Measurements from ENCODE around the gene CD209. TPM values are rescaled to one million over a fixed set of nuclear protein-coding genes. Genes with fewer than 3 reads are reported as not detected.

Gene CD209
- total RNA-seq, 2 donors from 2014 or later: not detected

Other genes with a start within 250 kb of the CD209 start
- 10 to 100 TPM in 1 of 2 donors, under 1 TPM in 1; 0.59 to 11.1 TPM for gene ZNF358, start 231.4 kb downstream of the CD209 start, total RNA-seq
- 10 to 100 TPM; 10.3 to 11.0 TPM for gene MCOLN1, start 224.9 kb downstream of the CD209 start, total RNA-seq
- gene PNPLA6, start 211.8 kb downstream of the CD209 start, total RNA-seq: 100 to 1,000 TPM; 102 to 138 TPM
- under 1 TPM; 0.07 to 0.80 TPM for gene CAMSAP3, start 151.7 kb downstream of the CD209 start, total RNA-seq
- gene XAB2, start 118.0 kb downstream of the CD209 start, total RNA-seq: 10 to 100 TPM; 46.4 to 65.6 TPM
- gene PET100, start 117.7 kb downstream of the CD209 start, total RNA-seq: 100 to 1,000 TPM; 101 to 108 TPM
- gene PCP2, start 113.8 kb downstream of the CD209 start, total RNA-seq: 1 to 10 TPM; 1.8 to 4.2 TPM
- 100 to 1,000 TPM; 103 to 111 TPM for gene STXBP2, start 110.4 kb downstream of the CD209 start, total RNA-seq
- gene RETN, start 78.5 kb downstream of the CD209 start, total RNA-seq: not detected
- gene MCEMP1, start 70.4 kb downstream of the CD209 start, total RNA-seq: not detected
- 10 to 100 TPM; 58.9 to 84.4 TPM for gene TRAPPC5, start 66.7 kb downstream of the CD209 start, total RNA-seq
- under 1 TPM; 0.56 to 0.57 TPM for gene FCER2, start 45.4 kb downstream of the CD209 start, total RNA-seq
- gene CLEC4G, start 15.4 kb downstream of the CD209 start, total RNA-seq: not detected
- gene CLEC4M, start 15.7 kb upstream of the CD209 start, total RNA-seq: not detected
- gene EVI5L, start 82.7 kb upstream of the CD209 start, total RNA-seq: 1 to 10 TPM; 4.6 to 7.8 TPM
- gene PRR36, start 126.9 kb upstream of the CD209 start, total RNA-seq: under 1 TPM; 0.20 to 0.97 TPM
- not detected for gene LRRC8E, start 141.0 kb upstream of the CD209 start, total RNA-seq
- 10 to 100 TPM; 38.4 to 55.3 TPM for gene MAP2K7, start 156.3 kb upstream of the CD209 start, total RNA-seq
- 1 to 10 TPM; 3.3 to 5.8 TPM for gene TGFBR3L, start 167.3 kb upstream of the CD209 start, total RNA-seq
- gene SNAPC2, start 172.8 kb upstream of the CD209 start, total RNA-seq: 10 to 100 TPM; 16.0 to 22.0 TPM
- gene CTXN1, start 178.6 kb upstream of the CD209 start, total RNA-seq: under 1 TPM in 1 of 2 donors, not detected in 1; 0.78 TPM
- 10 to 100 TPM; 66.0 to 99.3 TPM for gene TIMM44, start 196.1 kb upstream of the CD209 start, total RNA-seq

Data from activated naive CD4-positive, alpha-beta T cell treated with anti-CD3 and anti-CD28 coated beads, Interleukin-2, amount 50 U/mL, for 72 hours (primary cell).